ENCODE results near the gene ATP5PF. TPM values are rescaled to one million over a fixed set of nuclear protein-coding genes. Genes with fewer than 3 reads are reported as not detected.
A peak's percentile ranks its signal among the peaks of the same experiment; 100 is the strongest.

ATP5PF gene
- total and polyA plus RNA-seq, 2 donors = 128 to 337 TPM

DNA sequence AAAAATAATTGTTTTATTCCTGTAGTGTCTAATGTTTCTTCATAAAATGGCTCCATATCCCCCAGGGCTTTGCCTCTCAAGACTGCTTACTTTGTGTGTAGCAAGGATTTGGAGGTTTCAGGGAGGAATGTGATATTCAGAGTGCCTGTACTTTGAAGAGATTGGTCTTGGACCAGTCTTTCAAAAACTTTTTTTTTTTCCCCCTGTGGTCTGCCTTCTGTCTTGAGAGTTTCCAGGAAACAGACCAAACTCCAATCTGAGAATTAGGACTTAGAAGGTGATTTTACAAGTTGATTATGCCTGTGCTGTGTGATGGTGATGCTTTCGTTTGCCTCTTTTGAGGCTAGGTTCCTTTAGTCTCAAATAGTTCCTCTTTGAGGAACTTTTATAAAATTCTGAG lies 26.0 kb upstream of the ATP5PF start:
- H3K27me3 ChIP-seq (ENCODE audit: control insufficient read depth in 2 of 2, insufficient read depth in 1 of 2, low read length in 1 of 2) = no peaks in the 10 kb centered on the region
- no peaks in the 10 kb centered on the region for H3K9me3 ChIP-seq (ENCODE audit: control insufficient read depth in 2 of 2, insufficient read depth in 1 of 2, low read length in 1 of 2)
- no peaks in the 10 kb centered on the region for H3K4me1 ChIP-seq (ENCODE audit: control insufficient read depth in 2 of 2, insufficient read depth in 2 of 2, low read length in 2 of 2)
- no peak overlapping the region for H3K27ac ChIP-seq (ENCODE audit: low read depth in 1 of 2, low read length in 1 of 2)
- H3K36me3 ChIP-seq (ENCODE audit: control insufficient read depth in 2 of 2, insufficient read depth in 2 of 2, low read length in 1 of 2) = peaks cover 30 to 53% of the 10 kb centered on the region in 2 donors
- 96% methylated on average over 1 of the region's 1 CpG for WGBS
- no peak for DNase-seq (ENCODE audit: low read depth in 6 of 9, low spot score in 9 of 9)
- H3K4me3 ChIP-seq (ENCODE audit: low read length in 2 of 2) = no peak overlapping the region

- Histone ChIP-seq H3K36me3 (ENCODE audit: control insufficient read depth in 2 of 2, insufficient read depth in 2 of 2, low read length in 1 of 2) (peaks cover 31 to 55% of the 10 kb centered on the region in 2 donors), H3K4me3 (ENCODE audit: low read length in 2 of 2) (no peak overlapping the region), H3K9me3 (ENCODE audit: control insufficient read depth in 2 of 2, insufficient read depth in 1 of 2, low read length in 1 of 2) (no peaks in the 10 kb centered on the region), H3K27ac (ENCODE audit: low read depth in 1 of 2, low read length in 1 of 2) (peak overlapping the region in 1 of 2 donors; percentile 8), H3K27me3 (ENCODE audit: control insufficient read depth in 2 of 2, insufficient read depth in 1 of 2, low read length in 1 of 2) (no peaks in the 10 kb centered on the region), H3K4me1 (ENCODE audit: control insufficient read depth in 2 of 2, insufficient read depth in 2 of 2, low read length in 2 of 2) (no peaks in the 10 kb centered on the region)
- WGBS = 98% methylated on average over 3 of the region's 3 CpGs
- DNase-seq (ENCODE audit: low read depth in 6 of 9, low spot score in 9 of 9) = no peak
Observed at GRCh38 chr21:25760061-25760460, 25.4 kb upstream of the ATP5PF start.

DNA sequence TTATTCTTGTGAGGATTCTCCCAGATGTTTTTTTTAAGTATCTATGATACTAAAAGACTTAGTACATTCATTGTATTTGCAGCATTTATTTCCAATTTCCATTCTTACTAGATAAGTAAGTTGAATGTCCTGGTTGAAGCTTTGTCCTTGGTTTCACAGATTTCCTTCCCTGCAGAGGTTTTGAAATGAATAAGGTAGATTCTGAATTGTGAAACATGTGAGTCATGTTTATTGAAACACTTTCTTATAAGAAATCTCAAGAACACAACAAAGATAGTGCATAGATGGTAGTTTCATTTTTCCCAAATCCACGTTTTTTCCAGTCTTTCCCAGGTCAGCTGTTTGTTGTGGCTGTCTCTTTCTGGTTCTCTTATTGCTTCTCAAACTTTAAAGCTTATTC lies 24.9 kb upstream of the ATP5PF start:
- no peaks in the 10 kb centered on the region for H3K9me3 ChIP-seq (ENCODE audit: control insufficient read depth in 2 of 2, insufficient read depth in 1 of 2, low read length in 1 of 2)
- H3K4me1 ChIP-seq (ENCODE audit: control insufficient read depth in 2 of 2, insufficient read depth in 2 of 2, low read length in 2 of 2) = no peaks in the 10 kb centered on the region
- no peak overlapping the region for H3K4me3 ChIP-seq (ENCODE audit: low read length in 2 of 2)
- no peak overlapping the region for H3K27ac ChIP-seq (ENCODE audit: low read depth in 1 of 2, low read length in 1 of 2)
- DNase-seq (ENCODE audit: low read depth in 6 of 9, low spot score in 9 of 9) = no peak
- WGBS = 87% methylated on average over 1 of the region's 1 CpG
- no peaks in the 10 kb centered on the region for H3K27me3 ChIP-seq (ENCODE audit: control insufficient read depth in 2 of 2, insufficient read depth in 1 of 2, low read length in 1 of 2)
- peaks cover 34 to 55% of the 10 kb centered on the region in 2 donors for H3K36me3 ChIP-seq (ENCODE audit: control insufficient read depth in 2 of 2, insufficient read depth in 2 of 2, low read length in 1 of 2)

GRCh38 chr21:25757531-25757930 lies 22.8 kb upstream of the ATP5PF start:
- Histone ChIP-seq H3K4me1 (ENCODE audit: control insufficient read depth in 2 of 2, insufficient read depth in 2 of 2, low read length in 2 of 2) (no peaks in the 10 kb centered on the region), H3K4me3 (ENCODE audit: low read length in 2 of 2) (no peak overlapping the region), H3K36me3 (ENCODE audit: control insufficient read depth in 2 of 2, insufficient read depth in 2 of 2, low read length in 1 of 2) (peaks cover 31 to 59% of the 10 kb centered on the region in 2 donors), H3K27me3 (ENCODE audit: control insufficient read depth in 2 of 2, insufficient read depth in 1 of 2, low read length in 1 of 2) (no peaks in the 10 kb centered on the region), H3K27ac (ENCODE audit: low read depth in 1 of 2, low read length in 1 of 2) (no peak overlapping the region), H3K9me3 (ENCODE audit: control insufficient read depth in 2 of 2, insufficient read depth in 1 of 2, low read length in 1 of 2) (no peaks in the 10 kb centered on the region)
- DNase-seq (ENCODE audit: low read depth in 6 of 9, low spot score in 9 of 9) = no peak

DNA sequence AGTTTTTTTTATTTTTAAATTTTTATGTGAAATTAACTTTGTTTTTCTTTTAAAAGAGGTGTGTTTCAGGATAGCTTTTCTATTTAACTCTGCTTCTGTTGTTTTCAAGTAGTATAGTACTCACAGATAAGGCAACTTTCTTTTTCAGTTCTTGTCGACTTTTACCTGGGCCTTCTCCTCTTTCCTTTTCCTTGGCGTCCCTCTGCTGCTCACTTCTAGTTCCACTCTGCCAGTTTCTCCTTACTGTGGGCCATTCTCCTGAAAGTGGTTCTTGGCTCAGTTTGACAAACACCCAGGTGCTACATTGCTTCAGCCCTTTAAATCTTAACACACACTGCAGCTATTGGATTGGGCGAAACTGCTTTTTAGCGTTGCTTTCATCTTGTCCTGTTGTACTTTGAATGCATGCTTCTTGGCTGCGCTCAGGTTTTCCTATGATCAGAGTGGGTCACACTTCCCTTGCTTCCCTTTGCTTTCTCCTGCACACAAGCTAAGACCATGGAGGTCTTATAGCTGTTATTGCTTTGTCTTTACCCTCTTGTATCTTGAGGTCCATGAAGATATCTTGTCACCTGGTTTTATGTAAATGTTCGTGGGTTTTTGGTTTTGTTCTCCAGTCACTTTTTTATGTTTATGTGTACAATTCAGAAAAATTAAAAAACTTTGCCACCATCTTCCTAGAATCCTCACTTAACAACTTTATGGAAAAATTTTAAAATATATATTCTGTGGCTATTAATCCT lies 21.7 kb upstream of the ATP5PF start:
- no peak overlapping the region for H3K27ac ChIP-seq (ENCODE audit: low read depth in 1 of 2, low read length in 1 of 2)
- WGBS = 93% methylated on average over 6 of the region's 6 CpGs
- no peak overlapping the region for H3K4me3 ChIP-seq (ENCODE audit: low read length in 2 of 2)
- peaks cover 31 to 61% of the 10 kb centered on the region in 2 donors for H3K36me3 ChIP-seq (ENCODE audit: control insufficient read depth in 2 of 2, insufficient read depth in 2 of 2, low read length in 1 of 2)
- H3K4me1 ChIP-seq (ENCODE audit: control insufficient read depth in 2 of 2, insufficient read depth in 2 of 2, low read length in 2 of 2) = no peaks in the 10 kb centered on the region
- no peaks in the 10 kb centered on the region for H3K27me3 ChIP-seq (ENCODE audit: control insufficient read depth in 2 of 2, insufficient read depth in 1 of 2, low read length in 1 of 2)
- no peaks in the 10 kb centered on the region for H3K9me3 ChIP-seq (ENCODE audit: control insufficient read depth in 2 of 2, insufficient read depth in 1 of 2, low read length in 1 of 2)
- DNase-seq (ENCODE audit: low read depth in 6 of 9, low spot score in 9 of 9) = no peak

DNA sequence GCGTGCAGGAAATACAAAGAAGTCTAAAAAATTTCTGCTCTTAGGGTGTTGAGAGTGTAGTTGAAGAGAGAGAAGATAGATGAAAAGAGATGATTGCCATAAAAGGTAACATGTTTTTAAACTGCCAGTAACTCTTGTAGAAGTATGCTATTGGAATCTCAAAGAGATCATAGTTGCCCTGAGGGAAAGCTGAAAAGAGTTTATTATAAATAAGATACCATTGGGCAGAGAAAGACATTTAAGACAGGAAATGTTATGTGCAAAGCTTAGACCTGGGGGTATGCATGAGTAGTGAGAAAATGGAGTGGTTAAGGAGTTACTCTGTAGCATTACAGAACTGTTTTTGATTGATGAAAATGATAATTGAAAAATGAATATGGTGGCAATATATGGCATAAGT lies 17.7 kb upstream of the ATP5PF start:
- DNase-seq (ENCODE audit: low read depth in 6 of 9, low spot score in 9 of 9) = no peak
- Histone ChIP-seq H3K9me3 (ENCODE audit: control insufficient read depth in 2 of 2, insufficient read depth in 1 of 2, low read length in 1 of 2) (no peaks in the 10 kb centered on the region), H3K36me3 (ENCODE audit: control insufficient read depth in 2 of 2, insufficient read depth in 2 of 2, low read length in 1 of 2) (peaks cover 25 to 48% of the 10 kb centered on the region in 2 donors), H3K27ac (ENCODE audit: low read depth in 1 of 2, low read length in 1 of 2) (no peak overlapping the region), H3K27me3 (ENCODE audit: control insufficient read depth in 2 of 2, insufficient read depth in 1 of 2, low read length in 1 of 2) (no peaks in the 10 kb centered on the region), H3K4me1 (ENCODE audit: control insufficient read depth in 2 of 2, insufficient read depth in 2 of 2, low read length in 2 of 2) (no peaks in the 10 kb centered on the region), H3K4me3 (ENCODE audit: low read length in 2 of 2) (no peak overlapping the region)
- 97% methylated on average over 1 of the region's 1 CpG for WGBS

- WGBS = 35% methylated on average over 6 of the region's 6 CpGs
- H3K4me1 ChIP-seq (ENCODE audit: control insufficient read depth in 2 of 2, insufficient read depth in 2 of 2, low read length in 2 of 2) = no peaks in the 10 kb centered on the region
- no peaks in the 10 kb centered on the region for H3K27me3 ChIP-seq (ENCODE audit: control insufficient read depth in 2 of 2, insufficient read depth in 1 of 2, low read length in 1 of 2)
- H3K27ac ChIP-seq (ENCODE audit: low read depth in 1 of 2, low read length in 1 of 2) = peak overlapping the region in 1 of 2 donors; percentile 8
- peaks cover 20 to 58% of the 10 kb centered on the region in 2 donors for H3K36me3 ChIP-seq (ENCODE audit: control insufficient read depth in 2 of 2, insufficient read depth in 2 of 2, low read length in 1 of 2)
- DNase-seq (ENCODE audit: low read depth in 6 of 9, low spot score in 9 of 9) = peak in 2 of 9 donors; percentile 4 to 29
- H3K9me3 ChIP-seq (ENCODE audit: control insufficient read depth in 2 of 2, insufficient read depth in 1 of 2, low read length in 1 of 2) = no peaks in the 10 kb centered on the region
- H3K4me3 ChIP-seq (ENCODE audit: low read length in 2 of 2) = no peak overlapping the region
Observed at GRCh38 chr21:25750085-25750484, 15.4 kb upstream of the ATP5PF start.

DNA sequence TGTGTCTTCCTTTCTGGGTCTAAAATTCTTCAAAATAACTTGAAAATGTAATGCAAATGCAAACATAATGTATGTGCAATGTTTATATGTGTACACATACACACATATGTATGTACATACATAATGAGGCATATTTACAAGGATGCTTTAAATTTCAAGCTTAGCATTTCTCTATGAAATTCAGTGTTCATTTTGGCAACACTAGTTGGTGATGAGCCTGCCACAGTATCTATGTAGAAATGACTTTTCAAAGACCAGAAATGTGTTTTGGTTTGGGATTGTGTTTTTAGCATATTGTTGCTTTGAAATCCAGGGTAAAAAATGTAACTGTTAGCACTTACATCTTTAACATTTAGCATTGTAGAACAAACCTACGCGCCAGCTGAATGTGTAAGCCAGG lies 10.2 kb upstream of the ATP5PF start:
- 98% methylated on average over 2 of the region's 2 CpGs for WGBS
- peaks cover 6 to 32% of the 10 kb centered on the region in 2 donors for H3K36me3 ChIP-seq (ENCODE audit: control insufficient read depth in 2 of 2, insufficient read depth in 2 of 2, low read length in 1 of 2)
- no peaks in the 10 kb centered on the region for H3K9me3 ChIP-seq (ENCODE audit: control insufficient read depth in 2 of 2, insufficient read depth in 1 of 2, low read length in 1 of 2)
- no peak for DNase-seq (ENCODE audit: low read depth in 6 of 9, low spot score in 9 of 9)
- H3K4me3 ChIP-seq (ENCODE audit: low read length in 2 of 2) = no peak overlapping the region
- no peaks in the 10 kb centered on the region for H3K4me1 ChIP-seq (ENCODE audit: control insufficient read depth in 2 of 2, insufficient read depth in 2 of 2, low read length in 2 of 2)
- H3K27ac ChIP-seq (ENCODE audit: low read depth in 1 of 2, low read length in 1 of 2) = no peak overlapping the region
- H3K27me3 ChIP-seq (ENCODE audit: control insufficient read depth in 2 of 2, insufficient read depth in 1 of 2, low read length in 1 of 2) = no peaks in the 10 kb centered on the region

GRCh38 chr21:25742900-25743299 lies 8.2 kb upstream of the ATP5PF start:
- no peak overlapping the region for H3K27ac ChIP-seq (ENCODE audit: low read depth in 1 of 2, low read length in 1 of 2)

More at GRCh38 chr21:25742900-25743299, 8.2 kb upstream of the ATP5PF start:
- DNase-seq (ENCODE audit: low read depth in 6 of 9, low spot score in 9 of 9) = no peak
- no peaks in the 10 kb centered on the region for H3K9me3 ChIP-seq (ENCODE audit: control insufficient read depth in 2 of 2, insufficient read depth in 1 of 2, low read length in 1 of 2)
- H3K4me3 ChIP-seq (ENCODE audit: low read length in 2 of 2) = no peak overlapping the region
- H3K4me1 ChIP-seq (ENCODE audit: control insufficient read depth in 2 of 2, insufficient read depth in 2 of 2, low read length in 2 of 2) = peaks cover 0 to 2% of the 10 kb centered on the region in 2 donors
- H3K27me3 ChIP-seq (ENCODE audit: control insufficient read depth in 2 of 2, insufficient read depth in 1 of 2, low read length in 1 of 2) = no peaks in the 10 kb centered on the region
- peaks cover 0 to 26% of the 10 kb centered on the region in 2 donors for H3K36me3 ChIP-seq (ENCODE audit: control insufficient read depth in 2 of 2, insufficient read depth in 2 of 2, low read length in 1 of 2)
- 98% methylated on average over 3 of the region's 3 CpGs for WGBS
